Measurements from ENCODE around the gene ADAMTSL2. TPM values are rescaled to one million over a fixed set of nuclear protein-coding genes. Genes with fewer than 3 reads are reported as not detected.

Gene ADAMTSL2
- total RNA-seq, 3 donors from 2014 or later = 1.3 to 2.7 (median 1.5) TPM

GRCh38 chr9:133517711-133518110, 16.8 kb upstream of the ADAMTSL2 start:
- DNase-seq (peak in 1 of 3 donors; percentile 16), ATAC-seq (no peak)
- no peaks in the 10 kb centered on the region for H3K9me3 ChIP-seq
- no peaks in the 10 kb centered on the region for H3K36me3 ChIP-seq (ENCODE audit: low read depth)
- intact Hi-C loops (cut with DNase I, micrococcal nuclease) = no loop called here
- peaks cover 2% of the 10 kb centered on the region for H3K4me1 ChIP-seq (ENCODE audit: low read depth)
- TF ChIP-seq CTCF (IDR thresholded peaks at IDR 0.05) = no peak
- no peak overlapping the region for H3K4me3 ChIP-seq

DNA sequence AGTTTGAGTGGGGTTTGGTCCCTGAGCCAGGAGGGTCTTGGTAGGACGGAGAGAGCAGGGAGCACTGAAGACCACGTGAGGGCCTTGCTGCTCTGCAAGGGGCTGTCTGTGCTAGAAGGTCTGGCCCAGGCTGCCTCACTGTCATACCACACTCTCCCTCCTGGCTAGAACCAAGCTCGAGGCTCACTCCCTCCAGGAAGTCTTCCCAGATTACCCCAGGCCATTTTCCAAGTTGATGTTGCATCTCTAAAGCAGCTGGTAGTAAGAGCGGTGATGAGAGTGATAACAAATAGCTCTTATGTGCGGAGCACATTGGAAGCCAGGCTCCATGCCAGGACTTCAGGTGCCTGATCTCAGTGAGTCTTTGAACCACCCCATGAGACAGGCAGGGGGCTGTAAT, 16.3 kb upstream of the ADAMTSL2 start:
- peak in 1 of 3 donors; percentile 8 for DNase-seq
- TF ChIP-seq CTCF (IDR thresholded peaks at IDR 0.05) = no peak
- Histone ChIP-seq H3K9me3 (no peaks in the 10 kb centered on the region), H3K4me1 (ENCODE audit: low read depth) (peaks cover 3% of the 10 kb centered on the region), H3K36me3 (ENCODE audit: low read depth) (no peaks in the 10 kb centered on the region), H3K4me3 (no peak overlapping the region)
- intact Hi-C loops (cut with DNase I, micrococcal nuclease) = no loop called here
- no peak for ATAC-seq

GRCh38 chr9:133518706-133519449, 15.6 kb upstream of the ADAMTSL2 start:
- no peak overlapping the region for H3K4me3 ChIP-seq
- TF ChIP-seq CTCF (IDR thresholded peaks at IDR 0.05) = no peak
- intact Hi-C loops (cut with DNase I, micrococcal nuclease) = no loop called here
- ATAC-seq (no peak), DNase-seq (peak in 1 of 3 donors; percentile 34)
- H3K36me3 ChIP-seq (ENCODE audit: low read depth) = no peaks in the 10 kb centered on the region
- peaks cover 3% of the 10 kb centered on the region for H3K4me1 ChIP-seq (ENCODE audit: low read depth)
- H3K9me3 ChIP-seq = no peaks in the 10 kb centered on the region

DNA sequence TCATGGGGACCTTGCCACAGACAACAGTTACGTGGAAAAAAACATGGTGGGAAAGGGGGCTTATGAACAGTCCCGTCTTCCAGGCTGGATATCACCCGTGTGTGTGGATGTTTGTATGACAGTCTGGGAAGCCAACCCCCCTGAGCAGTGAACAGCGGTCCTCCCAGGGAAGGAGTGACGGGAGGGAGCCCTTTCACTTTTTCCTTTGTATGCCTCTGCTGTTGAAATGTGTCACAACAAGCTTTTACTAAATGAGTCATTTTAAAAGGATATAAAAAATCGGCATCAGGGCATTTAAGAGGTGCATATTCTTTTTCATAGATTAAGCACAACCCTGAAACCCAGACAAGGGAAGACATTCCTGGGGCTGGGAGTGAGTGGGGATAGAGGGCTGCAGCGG, 14.8 kb upstream of the ADAMTSL2 start:
- intact Hi-C loops (cut with DNase I, micrococcal nuclease) = no loop called here
- Histone ChIP-seq H3K36me3 (ENCODE audit: low read depth) (no peaks in the 10 kb centered on the region), H3K4me3 (no peak overlapping the region), H3K9me3 (no peaks in the 10 kb centered on the region), H3K4me1 (ENCODE audit: low read depth) (peaks cover 3% of the 10 kb centered on the region)
- DNase-seq (peak in 1 of 3 donors; percentile 3), ATAC-seq (no peak)
- TF ChIP-seq CTCF (IDR thresholded peaks at IDR 0.05) = no peak

GRCh38 chr9:133520121-133520835, 14.2 kb upstream of the ADAMTSL2 start:
- H3K4me3 ChIP-seq = no peak overlapping the region
- no peaks in the 10 kb centered on the region for H3K9me3 ChIP-seq
- no peak for ATAC-seq
- intact Hi-C loops (cut with DNase I, micrococcal nuclease) = no loop called here
- peak in 1 of 3 donors; percentile 36 for DNase-seq
- TF ChIP-seq CTCF (IDR thresholded peaks at IDR 0.05) = no peak
- no peaks in the 10 kb centered on the region for H3K36me3 ChIP-seq (ENCODE audit: low read depth)
- H3K4me1 ChIP-seq (ENCODE audit: low read depth) = peaks cover 3% of the 10 kb centered on the region
